ENCODE measurements around the gene IBSP. TPM values are rescaled to one million over a fixed set of nuclear protein-coding genes. Genes with fewer than 3 reads are reported as not detected.

Gene IBSP
- total and polyA plus RNA-seq, 4 donors, result 0.12 to 0.37 (median 0.19) TPM; not detected in 1

GRCh38 chr4:87846226-87846625 is 46.9 kb downstream of the IBSP start:
- 94 to 96% methylated on average over 5 of the region's 5 CpGs for WGBS, 2 donors
- peaks cover 0 to 8% (median 0%) of the 10 kb centered on the region in 5 donors for H3K4me1 ChIP-seq (ENCODE audit: control insufficient read depth in 5 of 5, insufficient read depth in 5 of 5, low read length in 5 of 5)
- no peak for ATAC-seq (ENCODE audit: insufficient read depth, low FRiP score)
- no peak for DNase-seq
- H3K9me3 ChIP-seq (ENCODE audit: control insufficient read depth in 4 of 4, insufficient read depth in 3 of 4, low read length in 3 of 4), result no peaks in the 10 kb centered on the region
- TF ChIP-seq CTCF (IDR thresholded peaks at IDR 0.05; ENCODE audit: control extremely low read depth, extremely low read depth), result no peak
- no peak overlapping the region for H3K4me3 ChIP-seq
- H3K27me3 ChIP-seq (ENCODE audit: control insufficient read depth in 3 of 3, insufficient read depth in 3 of 3, low read length in 2 of 3), result no peaks in the 10 kb centered on the region
- no peak overlapping the region for H3K9ac ChIP-seq (ENCODE audit: insufficient read depth in 1 of 2, low read length in 2 of 2)
- H3K36me3 ChIP-seq (ENCODE audit: control insufficient read depth in 4 of 4, insufficient read depth in 4 of 4, low read length in 4 of 4), result no peaks in the 10 kb centered on the region
- H3K27ac ChIP-seq (ENCODE audit: low read depth in 1 of 2, low read length in 1 of 2), result no peak overlapping the region

- peak; percentile 20 for TF ChIP-seq CTCF (IDR thresholded peaks at IDR 0.05; ENCODE audit: control extremely low read depth, extremely low read depth)
- peak; percentile 74 for ATAC-seq (ENCODE audit: insufficient read depth, low FRiP score)
- DNase-seq, result peak; percentile 56 to 85 (median 81)
- WGBS, 2 donors, result 14 to 15% methylated on average over 15 of the region's 15 CpGs
- H3K9ac ChIP-seq (ENCODE audit: insufficient read depth in 1 of 2, low read length in 2 of 2), result no peak overlapping the region
- H3K4me1 ChIP-seq (ENCODE audit: control insufficient read depth in 5 of 5, insufficient read depth in 5 of 5, low read length in 5 of 5), result peaks cover 0 to 7% (median 0%) of the 10 kb centered on the region in 5 donors
- H3K9me3 ChIP-seq (ENCODE audit: control insufficient read depth in 4 of 4, insufficient read depth in 3 of 4, low read length in 3 of 4), result no peaks in the 10 kb centered on the region
- H3K27me3 ChIP-seq (ENCODE audit: control insufficient read depth in 3 of 3, insufficient read depth in 3 of 3, low read length in 2 of 3), result no peaks in the 10 kb centered on the region
- H3K4me3 ChIP-seq, result no peak overlapping the region
- H3K27ac ChIP-seq (ENCODE audit: low read depth in 1 of 2, low read length in 1 of 2), result no peak overlapping the region
- no peaks in the 10 kb centered on the region for H3K36me3 ChIP-seq (ENCODE audit: control insufficient read depth in 4 of 4, insufficient read depth in 4 of 4, low read length in 4 of 4)
Observed at GRCh38 chr4:87848622-87849351, 49.4 kb downstream of the IBSP start.

- no peak for TF ChIP-seq CTCF (IDR thresholded peaks at IDR 0.05; ENCODE audit: control extremely low read depth, extremely low read depth)
- Histone ChIP-seq H3K4me1 (ENCODE audit: control insufficient read depth in 5 of 5, insufficient read depth in 5 of 5, low read length in 5 of 5) (peaks cover 0 to 5% (median 0%) of the 10 kb centered on the region in 5 donors), H3K27me3 (ENCODE audit: control insufficient read depth in 3 of 3, insufficient read depth in 3 of 3, low read length in 2 of 3) (no peaks in the 10 kb centered on the region), H3K27ac (ENCODE audit: low read depth in 1 of 2, low read length in 1 of 2) (no peak overlapping the region), H3K9ac (ENCODE audit: insufficient read depth in 1 of 2, low read length in 2 of 2) (no peak overlapping the region), H3K4me3 (no peak overlapping the region), H3K9me3 (ENCODE audit: control insufficient read depth in 4 of 4, insufficient read depth in 3 of 4, low read length in 3 of 4) (no peaks in the 10 kb centered on the region), H3K36me3 (ENCODE audit: control insufficient read depth in 4 of 4, insufficient read depth in 4 of 4, low read length in 4 of 4) (no peaks in the 10 kb centered on the region)
- DNase-seq, result no peak
- WGBS, 2 donors, result 19 to 39% methylated on average over 4 of the region's 4 CpGs
- ATAC-seq (ENCODE audit: insufficient read depth, low FRiP score), result no peak
Observed at GRCh38 chr4:87849612-87850011, 50.3 kb downstream of the IBSP start.
